Ishikawa (cell line): Measurements from ENCODE around the gene MMP10.

Experiments used
- CEBPB ChIP-seq: IDR thresholded peaks from 2 replicates; pipeline ENCODE4 v1.6.1; 2012
- CREB1 ChIP-seq: IDR thresholded peaks from 2 replicates; pipeline ENCODE4 v1.6.1; 2012; ENCODE audit warnings: low read depth
- EGR1 ChIP-seq: IDR thresholded peaks from 2 replicates; pipeline ENCODE4 v1.6.1; 2012
- EP300 ChIP-seq: IDR thresholded peaks from 2 replicates; pipeline ENCODE4 v1.6.1; 2012; ENCODE audit warnings: borderline replicate concordance
- FOXM1 ChIP-seq: IDR thresholded peaks from 2 replicates; pipeline ENCODE4 v1.6.1; 2012; ENCODE audit warnings: low read depth, borderline replicate concordance
- NFIC ChIP-seq: IDR thresholded peaks from 2 replicates; pipeline ENCODE4 v1.6.1; 2012
- RAD21 ChIP-seq: IDR thresholded peaks from 2 replicates; pipeline ENCODE4 v1.6.1; 2012; ENCODE audit warnings: low read depth
- REST ChIP-seq: IDR thresholded peaks from 2 replicates; pipeline ENCODE4 v1.6.1; 2012; ENCODE audit warnings: low read depth, mild to moderate bottlenecking
- TAF1 ChIP-seq: IDR thresholded peaks from 2 replicates; pipeline ENCODE4 v1.6.1; 2012; ENCODE audit warnings: low read depth, mild to moderate bottlenecking
- TCF12 ChIP-seq: IDR thresholded peaks from 2 replicates; pipeline ENCODE4 v1.6.1; 2012; ENCODE audit warnings: low read depth
- TEAD4 ChIP-seq: IDR thresholded peaks from 2 replicates; pipeline ENCODE4 v1.6.1; 2012
- USF1 ChIP-seq: IDR thresholded peaks from 2 replicates; pipeline ENCODE4 v1.6.1; 2012
- YY1 ChIP-seq: IDR thresholded peaks from 2 replicates; pipeline ENCODE4 v1.6.1; 2012; ENCODE audit warnings: low read depth
- ZBTB7A ChIP-seq: IDR thresholded peaks from 2 replicates; pipeline ENCODE4 v1.6.1; 2012; ENCODE audit warnings: low read depth
- TF ChIP-seq, protein P1 (sequence below): IDR thresholded peaks from 2 replicates; pipeline ENCODE4 v1.6.1; 2012

The MMP10 gene

DNA sequence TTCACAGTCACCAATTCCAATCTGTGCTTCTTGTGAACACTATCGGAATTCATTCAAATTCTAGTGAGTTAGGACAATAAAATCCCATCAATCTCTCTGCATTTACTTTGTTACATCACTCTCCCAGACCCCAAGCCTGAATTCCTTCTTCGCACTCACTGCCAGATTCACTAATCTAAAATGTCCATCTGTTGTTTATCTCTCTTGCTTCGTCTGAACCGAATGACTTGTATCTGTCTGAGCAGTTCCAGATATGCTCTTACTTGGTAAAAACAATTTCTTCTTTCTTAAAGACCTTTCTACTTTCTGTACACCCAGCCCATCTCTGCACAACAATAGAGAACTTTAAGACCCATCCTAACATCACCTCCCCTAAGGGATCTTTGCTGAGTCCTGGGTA is 7.0 kb downstream of the MMP10 start:
- TF ChIP-seq RAD21 (no peak), CEBPB (no peak), TEAD4 (no peak), ZBTB7A (no peak), NFIC (no peak), TAF1 (no peak), EGR1 (no peak), FOXM1 (no peak), CREB1 (no peak), EP300 (no peak), REST (no peak), USF1 (no peak), TCF12 (no peak), YY1 (no peak)
- TF ChIP-seq, protein P1, sequence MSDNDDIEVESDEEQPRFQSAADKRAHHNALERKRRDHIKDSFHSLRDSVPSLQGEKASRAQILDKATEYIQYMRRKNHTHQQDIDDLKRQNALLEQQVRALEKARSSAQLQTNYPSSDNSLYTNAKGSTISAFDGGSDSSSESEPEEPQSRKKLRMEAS = no peak

- no peak for TF ChIP-seq CEBPB
- TF ChIP-seq CREB1 = no peak
- no peak for TF ChIP-seq REST
- no peak for TF ChIP-seq FOXM1
- TF ChIP-seq, protein P1 = no peak
- TF ChIP-seq TCF12 = no peak
- TF ChIP-seq EP300 = no peak
- no peak for TF ChIP-seq YY1
Measured at GRCh38 chr11:102771351-102771750, 9.1 kb downstream of the MMP10 start.

DNA sequence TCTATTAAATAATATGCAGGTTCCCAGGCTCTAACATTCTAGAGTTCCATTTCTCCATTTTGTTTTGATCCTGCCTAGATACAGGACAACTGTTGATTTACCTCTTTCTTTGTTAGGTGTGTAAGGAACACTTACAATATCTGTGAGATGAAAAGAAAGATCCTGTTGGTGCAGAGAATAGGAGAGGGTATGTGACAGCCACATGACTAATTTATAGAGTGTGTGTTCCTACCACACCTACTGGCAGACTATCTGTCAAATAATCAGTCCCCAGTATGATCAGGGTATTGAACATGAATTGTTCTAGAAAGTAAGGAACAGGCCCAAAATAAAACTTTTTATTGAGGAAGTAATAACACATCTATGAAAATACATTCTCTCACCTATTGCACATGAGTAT is 10.2 kb downstream of the MMP10 start:
- TF ChIP-seq RAD21 = no peak
- TF ChIP-seq NFIC = no peak
- TF ChIP-seq, protein P1 = no peak

DNA sequence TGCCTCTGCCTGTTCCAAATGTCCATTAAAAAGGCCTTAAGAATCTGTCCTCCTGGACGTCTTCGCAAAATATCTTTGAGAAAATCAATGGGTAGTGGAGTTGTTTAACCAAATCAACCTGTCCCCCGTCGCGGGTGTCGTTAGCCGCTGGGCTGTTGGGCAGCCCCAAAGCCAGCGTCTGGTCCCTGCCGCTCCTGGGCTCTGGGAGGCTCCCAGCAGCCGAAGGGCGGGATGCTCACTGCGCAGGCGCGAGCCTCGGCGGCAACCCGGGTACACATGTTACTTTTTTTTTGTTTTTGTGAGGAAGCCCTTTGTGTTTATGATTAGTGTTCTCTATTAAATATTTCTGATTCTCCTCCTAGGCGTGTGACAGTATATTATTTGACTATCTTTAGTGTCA is 12.6 kb downstream of the MMP10 start:
- TF ChIP-seq TEAD4 (no peak), CEBPB (no peak), EP300 (no peak), TAF1 (no peak), FOXM1 (no peak), ZBTB7A (no peak), REST (no peak), NFIC (no peak), CREB1 (no peak), RAD21 (no peak), YY1 (no peak)

- no peak for TF ChIP-seq TEAD4
- TF ChIP-seq YY1 = no peak
- no peak for TF ChIP-seq REST
- TF ChIP-seq ZBTB7A = no peak
Measured at GRCh38 chr11:102763440-102763839, 17.0 kb downstream of the MMP10 start.
